Epithelial cell of prostate (primary cell): Measurements from ENCODE around the gene NME9.
"Not testable (repeated sequence)": the region's sequence is repeated elsewhere in the genome, so short reads cannot be mapped to it uniquely, and the experiment has no call there.

Experiments used
- DNase-seq: peaks from one replicate; pipeline ENCODE4 v3.0.0-alpha.2; 2011; ENCODE audit warnings: low read depth, low spot score
- H3K27ac ChIP-seq: fragments of 450-650 bp; 2 replicates; pipeline ENCODE4 v1.5.1; 2017; ENCODE audit warnings: mild to moderate bottlenecking

Gene NME9, protein sequence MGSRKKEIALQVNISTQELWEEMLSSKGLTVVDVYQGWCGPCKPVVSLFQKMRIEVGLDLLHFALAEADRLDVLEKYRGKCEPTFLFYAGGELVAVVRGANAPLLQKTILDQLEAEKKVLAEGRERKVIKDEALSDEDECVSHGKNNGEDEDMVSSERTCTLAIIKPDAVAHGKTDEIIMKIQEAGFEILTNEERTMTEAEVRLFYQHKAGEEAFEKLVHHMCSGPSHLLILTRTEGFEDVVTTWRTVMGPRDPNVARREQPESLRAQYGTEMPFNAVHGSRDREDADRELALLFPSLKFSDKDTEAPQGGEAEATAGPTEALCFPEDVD

GRCh38 chr3:138329127-138329983 is at the start of gene NME9:
Gene NME9, minus strand, starts transcription at chr3:138329851. Its CDS starts 516 bp downstream, at chr3:138329335.
- H3K27ac ChIP-seq = peak within 1 kb of the TSS; percentile 80
- no peak for DNase-seq

DNA sequence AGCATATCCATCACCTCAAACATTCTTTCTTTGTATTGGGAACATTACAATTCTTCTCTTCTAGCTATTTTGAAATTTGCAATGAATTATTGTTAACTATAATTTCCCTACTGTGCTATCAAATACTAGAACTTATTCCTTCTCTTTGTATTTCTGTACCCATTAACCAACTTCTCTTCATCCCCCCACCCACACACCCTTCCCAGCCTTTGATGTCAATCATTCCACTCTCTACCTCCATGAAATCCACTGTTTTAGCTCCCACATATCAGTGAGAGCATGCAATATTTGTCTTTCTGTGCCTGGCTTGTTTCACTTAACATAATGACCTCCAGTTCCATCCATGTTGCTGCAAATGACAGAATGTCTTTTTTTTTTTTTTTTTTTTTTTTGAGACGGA is 49.3 kb upstream of the NME9 start:
- DNase-seq = no peak
- no peak overlapping the region for H3K27ac ChIP-seq

GRCh38 chr3:138378331-138378730 is 48.7 kb upstream of the NME9 start:
- DNase-seq = no peak
- H3K27ac ChIP-seq = no peak overlapping the region

DNA sequence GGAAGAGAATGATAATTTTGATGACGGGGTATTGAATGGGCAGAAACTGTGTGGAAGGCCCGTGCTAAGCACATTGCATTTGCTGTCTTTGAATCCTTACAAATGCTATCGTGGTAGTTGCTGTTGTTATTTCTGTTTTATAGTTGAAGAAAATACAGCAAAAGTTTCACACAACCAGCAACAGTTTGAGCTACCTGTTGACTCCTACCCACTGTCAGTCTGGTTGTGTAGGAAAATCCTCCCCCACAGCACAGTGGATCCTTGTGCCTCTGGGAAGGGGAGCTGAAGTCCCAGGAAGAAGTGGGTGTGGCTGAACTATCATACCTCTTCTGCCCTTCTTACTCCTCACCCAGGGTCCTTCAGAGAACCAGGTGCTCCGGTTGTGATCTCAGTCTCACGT is 48.2 kb upstream of the NME9 start:
- DNase-seq = no peak
- H3K27ac ChIP-seq = no peak overlapping the region

DNA sequence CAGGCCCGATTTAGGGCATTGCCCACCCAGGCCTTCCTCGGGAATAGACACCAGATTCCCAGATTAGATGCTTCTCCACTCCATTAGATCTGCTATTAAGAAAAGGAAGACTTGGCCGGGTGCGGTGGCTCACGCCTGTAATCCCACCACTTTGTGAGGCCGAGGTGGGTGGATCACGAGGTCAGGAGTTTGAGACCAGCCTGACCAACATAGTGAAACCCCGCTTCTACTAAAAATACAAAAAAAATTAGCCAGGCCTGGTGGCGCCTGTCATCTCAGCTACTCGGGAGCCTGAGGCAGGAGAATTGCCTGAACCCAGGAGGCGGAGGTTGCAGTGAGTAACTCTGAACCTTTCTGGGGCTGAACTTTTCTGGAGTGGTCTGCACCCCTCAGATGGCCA is 47.6 kb upstream of the NME9 start:
- H3K27ac ChIP-seq, DNase-seq: not testable (repeated sequence)

DNA sequence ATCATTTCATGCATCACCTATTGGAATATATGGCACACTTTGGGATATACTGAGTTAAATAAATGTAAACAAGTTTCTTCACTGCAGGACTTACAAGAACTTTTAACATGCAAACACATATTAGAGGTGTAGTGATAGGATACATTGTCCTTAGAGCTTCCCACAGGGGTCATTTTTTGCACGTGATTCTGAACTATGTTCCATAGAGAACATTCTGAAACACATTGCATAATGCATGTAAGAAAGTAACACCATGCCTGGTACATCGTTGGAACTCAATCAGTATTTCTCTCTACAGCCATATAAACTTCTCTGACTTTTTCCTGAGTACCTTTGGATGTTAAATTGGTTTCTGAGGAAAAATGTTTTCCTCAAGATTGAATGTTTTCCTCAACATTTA is 47.0 kb upstream of the NME9 start:
- no peak overlapping the region for H3K27ac ChIP-seq
- no peak for DNase-seq

DNA sequence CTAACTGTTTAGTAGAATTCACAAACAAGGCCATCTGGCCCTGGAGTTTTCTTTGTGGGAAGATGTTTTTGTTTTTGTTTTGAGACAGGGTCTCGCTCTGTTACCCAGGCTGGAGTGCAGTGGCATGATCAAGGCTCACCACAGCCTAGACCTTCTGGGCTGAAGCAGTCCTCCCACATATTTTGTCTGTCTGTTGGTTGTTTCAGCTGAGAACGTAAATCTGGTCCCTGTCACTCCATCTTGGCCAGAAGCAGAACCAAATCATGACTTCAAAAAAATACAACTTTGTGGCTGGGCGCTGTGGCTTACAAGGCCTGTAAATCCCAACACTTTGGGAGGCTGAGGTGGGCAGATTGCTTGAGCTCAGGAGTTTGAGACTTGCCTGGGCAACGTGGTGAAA is 45.8 kb upstream of the NME9 start:
- no peak overlapping the region for H3K27ac ChIP-seq
- DNase-seq = no peak

- H3K27ac ChIP-seq = no peak overlapping the region
- no peak for DNase-seq
Measured at GRCh38 chr3:138374573-138375134, 45.0 kb upstream of the NME9 start.

DNA sequence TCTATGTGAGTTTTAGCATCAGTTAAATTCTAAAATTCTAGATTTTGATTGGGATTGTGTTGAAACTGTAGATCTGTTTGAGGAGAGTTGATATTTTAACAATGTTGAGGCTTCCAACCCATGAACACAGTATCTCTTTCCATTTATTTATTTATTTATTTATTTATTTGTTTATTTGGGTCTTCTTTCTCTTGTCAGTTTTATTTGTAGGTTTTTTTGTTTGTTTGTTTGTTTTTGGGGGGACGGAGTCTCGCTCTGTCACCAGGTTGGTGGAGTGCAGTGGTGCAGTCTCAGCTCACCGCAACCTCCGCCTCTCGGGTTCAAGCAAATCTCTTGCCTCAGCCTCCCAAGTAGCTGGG is 44.1 kb upstream of the NME9 start:
- H3K27ac ChIP-seq = no peak overlapping the region
- no peak for DNase-seq

- no peak for DNase-seq
- no peak overlapping the region for H3K27ac ChIP-seq
Measured at GRCh38 chr3:138373087-138373735, 43.6 kb upstream of the NME9 start.

- DNase-seq = no peak
- H3K27ac ChIP-seq = no peak overlapping the region
Measured at GRCh38 chr3:138371070-138371965, 41.7 kb upstream of the NME9 start.

GRCh38 chr3:138370321-138370720 is 40.7 kb upstream of the NME9 start:
- H3K27ac ChIP-seq = no peak overlapping the region
- DNase-seq = no peak

DNA sequence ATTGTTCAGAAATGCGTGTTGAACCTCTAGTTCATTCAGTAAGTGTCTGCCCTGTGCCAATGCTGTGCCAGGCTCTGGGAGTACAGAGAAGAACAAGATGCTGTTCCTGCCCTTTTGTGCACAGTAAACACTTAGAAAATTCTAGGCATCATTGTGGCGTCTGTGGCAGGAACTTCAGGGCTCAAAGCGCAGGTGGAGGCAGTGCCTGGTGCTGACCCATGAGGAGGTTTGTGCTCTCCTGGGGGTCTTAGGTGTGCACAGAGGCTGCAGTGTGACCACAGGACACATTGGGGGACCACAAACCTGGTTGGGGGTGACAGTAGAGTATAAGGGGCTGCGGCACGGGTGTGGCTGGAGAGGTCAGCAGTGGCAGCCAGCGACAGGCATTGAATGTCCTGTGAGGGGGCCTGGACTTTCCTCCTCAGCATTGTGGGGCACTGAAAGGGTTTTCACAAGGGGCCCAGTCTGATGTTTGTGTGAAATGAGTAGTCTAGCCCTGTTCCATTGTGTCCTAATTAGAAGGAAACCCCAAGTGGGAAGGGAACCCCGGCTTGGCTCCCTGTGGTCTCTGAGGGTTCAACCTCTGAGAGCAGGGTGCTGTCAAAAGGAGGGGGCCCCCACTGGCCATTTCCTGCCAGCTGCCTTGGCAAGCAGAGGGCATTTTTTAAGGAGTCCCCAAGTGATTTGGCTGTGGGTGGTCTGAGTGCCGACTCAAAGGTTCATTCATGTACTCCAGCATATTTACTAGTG is 39.7 kb upstream of the NME9 start:
- no peak for DNase-seq
- H3K27ac ChIP-seq = no peak overlapping the region

DNA sequence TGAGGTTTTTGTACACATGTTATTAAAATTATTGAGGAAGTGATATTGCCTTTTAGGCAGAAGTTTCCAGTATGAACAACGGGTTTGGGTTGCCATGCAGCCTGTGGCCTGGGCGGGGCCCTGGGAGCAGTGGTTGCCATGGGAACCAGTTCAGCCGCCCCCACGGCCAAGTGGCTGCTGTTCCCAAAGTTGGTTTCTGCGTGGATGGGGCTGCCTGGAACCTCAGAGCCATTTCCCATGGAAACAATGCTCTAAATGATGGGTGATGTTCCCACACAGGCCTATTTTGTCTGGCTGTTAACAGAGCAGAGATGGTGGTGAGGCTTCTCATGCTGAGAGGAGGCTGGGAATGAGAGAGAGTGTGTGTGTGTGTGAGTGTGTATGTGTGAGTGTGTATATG is 38.3 kb upstream of the NME9 start:
- no peak overlapping the region for H3K27ac ChIP-seq
- DNase-seq = no peak

GRCh38 chr3:138367326-138367850 is 37.7 kb upstream of the NME9 start:
- DNase-seq = no peak
- H3K27ac ChIP-seq = no peak overlapping the region

DNA sequence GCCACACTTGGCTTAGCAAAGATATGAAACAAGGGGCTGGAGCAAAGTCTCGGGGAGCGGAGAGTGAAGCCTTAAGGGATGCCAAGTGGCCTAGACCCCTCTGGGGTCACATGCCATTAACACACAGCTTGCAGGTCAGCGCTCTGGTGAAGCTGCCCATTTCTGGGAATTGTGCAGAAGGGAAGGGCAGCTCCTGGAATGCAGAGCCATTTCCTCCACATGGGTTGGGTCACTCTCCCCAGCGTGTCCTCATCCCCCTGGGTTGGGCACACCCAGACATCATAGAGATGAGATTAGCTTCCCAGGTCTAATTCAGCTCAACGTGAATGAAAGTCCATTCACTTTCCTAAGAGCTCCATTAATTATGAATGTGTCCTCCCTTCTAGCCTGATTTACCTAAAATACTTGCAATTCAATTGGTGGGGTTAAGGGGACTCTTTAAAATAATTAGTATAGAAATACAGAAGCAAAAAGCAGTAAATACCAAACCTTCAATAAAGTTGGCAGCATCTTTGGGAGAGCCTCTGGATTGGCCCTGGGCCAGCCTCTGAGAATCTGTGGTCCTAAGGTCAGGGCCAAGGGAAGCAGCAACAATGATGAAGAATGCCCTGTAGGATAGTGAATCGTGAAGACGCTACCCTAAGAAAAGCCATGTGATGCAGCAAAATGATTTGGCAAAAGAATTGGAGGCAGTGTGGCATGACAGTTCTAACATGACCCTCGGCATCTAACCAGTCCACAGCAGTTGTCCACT is 36.5 kb upstream of the NME9 start:
- no peak overlapping the region for H3K27ac ChIP-seq
- DNase-seq = no peak

- no peak overlapping the region for H3K27ac ChIP-seq
- no peak for DNase-seq
Measured at GRCh38 chr3:138365253-138365555, 35.6 kb upstream of the NME9 start.
